ENCODE data around the gene C10orf62. TPM values are rescaled to one million over a fixed set of nuclear protein-coding genes. Genes with fewer than 3 reads are reported as not detected.

The C10orf62 gene
- total RNA-seq, 4 donors from 2014 or later, result not detected

DNA sequence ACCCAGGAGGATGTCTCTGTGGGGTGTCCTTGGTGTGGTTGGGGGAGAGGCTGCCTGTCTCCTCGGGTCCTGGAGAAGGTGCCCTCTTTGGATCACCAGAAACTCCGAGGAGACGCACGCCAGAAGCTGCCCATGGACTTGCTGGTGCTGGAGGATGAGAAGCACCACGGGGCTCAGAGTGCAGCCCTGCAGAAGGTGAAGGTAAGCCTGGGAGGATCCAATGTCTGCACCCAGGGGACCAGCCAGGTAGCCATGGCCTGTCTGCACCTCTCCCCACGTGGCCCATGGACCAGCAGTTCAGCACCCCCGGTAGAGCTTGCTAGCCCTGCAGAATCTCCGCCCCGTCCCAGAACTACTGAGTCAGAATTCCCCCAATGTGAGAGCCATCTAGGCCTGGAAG, 11.8 kb upstream of the C10orf62 start:
- Histone ChIP-seq H3K27ac (no peak overlapping the region), H3K4me3 (no peak overlapping the region), H3K4me1 (no peaks in the 10 kb centered on the region), H3K36me3 (no peaks in the 10 kb centered on the region), H3K27me3 (no peaks in the 10 kb centered on the region), H3K9me3 (no peaks in the 10 kb centered on the region)
- in situ Hi-C loops (cut with MboI; ENCODE audit: low pct_ligation_motif_present in 1 of 4, low pct_unique_long_range_greater_than_20kb in 1 of 4, low sequenced_read_pairs in 3 of 4) (no loop called here), intact Hi-C loops (cut with DNase I; ENCODE audit: low total_unique reads) (no loop called here)
- no peak for TF ChIP-seq POLR2A (IDR thresholded peaks at IDR 0.05)
- TF ChIP-seq, protein P1, sequence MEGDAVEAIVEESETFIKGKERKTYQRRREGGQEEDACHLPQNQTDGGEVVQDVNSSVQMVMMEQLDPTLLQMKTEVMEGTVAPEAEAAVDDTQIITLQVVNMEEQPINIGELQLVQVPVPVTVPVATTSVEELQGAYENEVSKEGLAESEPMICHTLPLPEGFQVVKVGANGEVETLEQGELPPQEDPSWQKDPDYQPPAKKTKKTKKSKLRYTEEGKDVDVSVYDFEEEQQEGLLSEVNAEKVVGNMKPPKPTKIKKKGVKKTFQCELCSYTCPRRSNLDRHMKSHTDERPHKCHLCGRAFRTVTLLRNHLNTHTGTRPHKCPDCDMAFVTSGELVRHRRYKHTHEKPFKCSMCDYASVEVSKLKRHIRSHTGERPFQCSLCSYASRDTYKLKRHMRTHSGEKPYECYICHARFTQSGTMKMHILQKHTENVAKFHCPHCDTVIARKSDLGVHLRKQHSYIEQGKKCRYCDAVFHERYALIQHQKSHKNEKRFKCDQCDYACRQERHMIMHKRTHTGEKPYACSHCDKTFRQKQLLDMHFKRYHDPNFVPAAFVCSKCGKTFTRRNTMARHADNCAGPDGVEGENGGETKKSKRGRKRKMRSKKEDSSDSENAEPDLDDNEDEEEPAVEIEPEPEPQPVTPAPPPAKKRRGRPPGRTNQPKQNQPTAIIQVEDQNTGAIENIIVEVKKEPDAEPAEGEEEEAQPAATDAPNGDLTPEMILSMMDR (IDR thresholded peaks at IDR 0.05), result no peak
- TF ChIP-seq EP300 (IDR thresholded peaks at IDR 0.05; ENCODE audit: low read depth), result no peak
- TF ChIP-seq POLR2AphosphoS5 (IDR thresholded peaks at IDR 0.05), result no peak
- DNase-seq, result no peak
- whole genome bisulfite sequencing, 2 donors (ENCODE audit: low coverage in 1 of 2), result 60 to 80% methylated on average over 1 to 9 of the region's 9 CpGs

- 76 to 87% methylated on average over 15 to 39 of the region's 40 CpGs for WGBS, 2 donors (ENCODE audit: low coverage in 1 of 2)
- no peaks in the 10 kb centered on the region for H3K4me1 ChIP-seq
Measured at GRCh38 chr10:97578171-97578844, 11.2 kb upstream of the C10orf62 start.

DNA sequence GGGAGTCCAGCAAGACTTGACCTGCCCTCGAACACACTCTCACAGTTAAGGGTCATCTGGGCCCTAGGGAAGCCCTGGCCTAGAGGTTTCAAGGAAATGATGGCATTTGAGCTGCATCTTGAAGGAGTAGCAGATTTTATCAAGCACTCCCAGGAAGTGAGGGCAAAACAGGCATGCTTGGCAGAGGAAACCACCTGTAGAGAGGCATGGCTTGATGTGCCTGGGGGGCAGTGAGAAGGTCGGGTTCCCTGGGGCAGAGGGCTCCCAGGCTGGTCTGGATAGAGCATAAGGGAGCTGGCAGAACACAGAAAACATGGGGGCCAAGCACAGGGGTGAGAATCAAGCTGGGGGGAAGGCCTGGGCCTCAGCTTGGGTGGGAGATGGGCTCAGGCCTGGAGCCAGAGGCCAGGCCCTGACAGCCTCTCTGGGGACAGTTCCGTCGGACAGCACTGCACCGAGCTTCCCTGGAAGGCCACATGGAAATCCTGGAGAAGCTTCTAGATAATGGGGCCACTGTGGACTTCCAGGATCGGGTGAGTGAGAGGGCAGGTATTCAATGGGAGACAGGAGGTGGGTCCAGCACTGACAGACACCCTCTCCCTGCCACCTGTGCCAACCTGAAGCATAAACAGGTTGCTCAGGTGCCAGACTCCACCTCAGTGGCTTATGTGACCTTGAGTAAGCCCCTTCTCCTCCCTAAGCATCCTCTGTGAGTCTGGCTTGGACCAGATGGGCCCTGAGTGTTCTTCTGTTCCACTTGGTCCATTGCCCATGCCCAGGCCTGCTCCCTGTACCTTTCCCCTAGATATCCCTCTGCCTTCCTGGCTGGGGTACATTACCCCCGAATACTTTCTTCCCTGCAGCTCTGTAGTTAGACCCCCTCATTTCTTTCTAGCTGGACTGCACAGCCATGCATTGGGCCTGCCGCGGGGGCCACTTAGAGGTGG, 8.8 kb upstream of the C10orf62 start:
- H3K27me3 ChIP-seq, result no peaks in the 10 kb centered on the region
- no peak overlapping the region for H3K4me3 ChIP-seq
- H3K36me3 ChIP-seq, result no peaks in the 10 kb centered on the region
- intact Hi-C loops (cut with DNase I; ENCODE audit: low total_unique reads), result no loop called here
- no peak overlapping the region for H3K27ac ChIP-seq
- no peaks in the 10 kb centered on the region for H3K9me3 ChIP-seq
- WGBS, 2 donors (ENCODE audit: low coverage in 1 of 2), result 73 to 91% methylated on average over 2 to 9 of the region's 9 CpGs
- in situ Hi-C loops (cut with MboI; ENCODE audit: low pct_ligation_motif_present in 1 of 4, low pct_unique_long_range_greater_than_20kb in 1 of 4, low sequenced_read_pairs in 3 of 4), result no loop called here
- TF ChIP-seq POLR2AphosphoS5 (IDR thresholded peaks at IDR 0.05) (no peak), POLR2A (IDR thresholded peaks at IDR 0.05) (no peak), EP300 (IDR thresholded peaks at IDR 0.05; ENCODE audit: low read depth) (no peak)
- TF ChIP-seq, protein P1 (IDR thresholded peaks at IDR 0.05), result no peak
- no peaks in the 10 kb centered on the region for H3K4me1 ChIP-seq
- no peak for DNase-seq

More at GRCh38 chr10:97578171-97578844, 11.2 kb upstream of the C10orf62 start:
- H3K27ac ChIP-seq, result no peak overlapping the region
- no peaks in the 10 kb centered on the region for H3K27me3 ChIP-seq
- H3K4me3 ChIP-seq, result no peak overlapping the region
- TF ChIP-seq POLR2A (IDR thresholded peaks at IDR 0.05), result no peak
- TF ChIP-seq EP300 (IDR thresholded peaks at IDR 0.05; ENCODE audit: low read depth), result no peak
- TF ChIP-seq, protein P1 (IDR thresholded peaks at IDR 0.05), result no peak
- no peaks in the 10 kb centered on the region for H3K9me3 ChIP-seq
- in situ Hi-C loops (cut with MboI; ENCODE audit: low pct_ligation_motif_present in 1 of 4, low pct_unique_long_range_greater_than_20kb in 1 of 4, low sequenced_read_pairs in 3 of 4), result no loop called here
- no peak for DNase-seq
- no peaks in the 10 kb centered on the region for H3K36me3 ChIP-seq
- intact Hi-C loops (cut with DNase I; ENCODE audit: low total_unique reads), result no loop called here

GRCh38 chr10:97582169-97582568, 7.4 kb upstream of the C10orf62 start:
- H3K4me3 ChIP-seq, result no peak overlapping the region
- no peak for DNase-seq
- intact Hi-C loops (cut with DNase I; ENCODE audit: low total_unique reads) (no loop called here), in situ Hi-C loops (cut with MboI; ENCODE audit: low pct_ligation_motif_present in 1 of 4, low pct_unique_long_range_greater_than_20kb in 1 of 4, low sequenced_read_pairs in 3 of 4) (no loop called here)
- H3K4me1 ChIP-seq, result no peaks in the 10 kb centered on the region
- H3K27me3 ChIP-seq, result no peaks in the 10 kb centered on the region
- TF ChIP-seq POLR2AphosphoS5 (IDR thresholded peaks at IDR 0.05) (no peak), EP300 (IDR thresholded peaks at IDR 0.05; ENCODE audit: low read depth) (no peak), POLR2A (IDR thresholded peaks at IDR 0.05) (no peak)
- TF ChIP-seq, protein P1 (IDR thresholded peaks at IDR 0.05), result no peak
- WGBS, 2 donors (ENCODE audit: low coverage in 1 of 2), result 94% methylated on average over 8 of the region's 8 CpGs; no CpG with 5 or more reads in 1 of the 2 donors
- H3K27ac ChIP-seq, result no peak overlapping the region
- H3K36me3 ChIP-seq, result no peaks in the 10 kb centered on the region
- no peaks in the 10 kb centered on the region for H3K9me3 ChIP-seq

All from transverse colon (tissue), 4 donors.